Activated T-cell treated with anti-CD3 and anti-CD28 coated beads for 48 hours (primary cell): Measurements from ENCODE around the gene RPL27.
"Not testable (repeated sequence)": the region's sequence is repeated elsewhere in the genome, so short reads cannot be mapped to it uniquely, and the experiment has no call there.

Experiments
- DNase-seq: peaks from one replicate; pipeline ENCODE4 v3.0.0-alpha.2; 2020; ENCODE audit warnings: low read depth

Gene RPL27

DNA sequence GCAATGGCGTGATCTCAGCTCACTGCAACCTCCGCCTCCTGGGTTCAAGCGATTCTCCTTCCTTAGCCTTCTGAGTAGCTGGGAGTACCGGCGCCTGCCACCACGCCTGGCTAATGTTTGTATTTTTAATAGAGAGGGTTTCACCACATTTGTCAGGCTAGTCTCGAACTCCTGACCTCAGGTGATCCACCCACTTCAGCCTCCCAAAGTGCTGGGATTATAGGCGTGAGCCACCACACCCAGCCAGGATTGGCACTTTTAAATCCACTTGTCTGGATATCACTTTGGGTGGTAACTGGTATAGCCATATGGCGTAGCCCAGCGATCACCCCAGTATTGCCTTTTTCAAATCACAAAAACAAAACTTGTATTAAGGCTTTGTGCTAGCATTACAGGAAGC is 4.3 kb upstream of the RPL27 start:
- not testable (repeated sequence) for DNase-seq

DNA sequence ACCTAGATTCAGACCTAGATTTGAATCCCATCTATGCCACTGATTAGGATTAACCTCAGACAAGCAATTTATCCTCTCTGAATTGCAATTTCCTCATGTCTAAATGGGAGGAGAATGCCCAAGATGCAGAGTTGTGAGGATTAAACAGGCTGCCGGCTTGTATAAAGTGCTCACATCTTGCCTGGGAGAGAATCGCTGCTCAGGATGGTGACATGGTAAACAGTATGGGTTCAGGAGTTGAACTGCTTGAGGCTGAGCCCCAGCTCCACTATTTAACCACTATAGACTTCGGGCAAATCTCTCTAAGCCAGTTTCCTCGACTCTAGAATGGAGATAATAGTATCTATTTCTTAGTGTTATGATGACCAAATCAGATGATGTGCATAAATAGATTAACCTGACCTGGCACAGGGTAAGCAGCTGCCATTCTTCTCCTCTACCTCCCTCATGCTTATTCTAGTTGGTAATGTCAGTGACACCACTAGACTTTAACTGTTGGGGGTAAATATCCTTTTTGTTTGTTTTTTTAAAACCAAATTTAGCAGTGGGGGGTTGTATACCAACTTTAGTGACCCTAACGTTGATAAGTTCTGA is 732 bp upstream of the RPL27 start:
- no peak for DNase-seq

DNA sequence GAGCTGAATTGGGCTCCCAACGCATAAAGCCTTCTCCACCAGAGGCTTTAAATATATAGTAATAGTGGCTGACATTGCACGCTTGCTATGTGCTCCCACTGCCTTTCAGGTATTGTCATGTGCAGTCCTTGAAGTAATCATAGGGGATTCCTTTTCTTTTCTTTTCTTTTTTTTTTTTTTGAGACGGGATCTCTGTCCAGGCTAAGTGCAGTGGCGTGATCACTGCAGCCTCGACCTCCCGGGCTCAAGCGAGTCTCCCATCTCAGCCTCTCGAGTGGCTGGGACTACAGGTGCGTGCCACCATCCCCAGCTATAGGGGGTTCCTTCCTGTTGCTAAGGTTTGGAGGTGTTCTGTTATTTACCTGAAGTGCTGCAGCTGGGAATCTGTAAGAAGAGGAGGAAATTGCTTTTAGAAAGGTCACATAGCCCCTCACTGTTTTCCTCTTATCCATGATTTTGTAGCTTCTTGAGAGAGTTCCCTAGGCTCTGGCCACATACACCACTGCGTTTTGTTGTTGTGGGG is 845 bp downstream of the RPL27 start:
- no peak for DNase-seq

DNA sequence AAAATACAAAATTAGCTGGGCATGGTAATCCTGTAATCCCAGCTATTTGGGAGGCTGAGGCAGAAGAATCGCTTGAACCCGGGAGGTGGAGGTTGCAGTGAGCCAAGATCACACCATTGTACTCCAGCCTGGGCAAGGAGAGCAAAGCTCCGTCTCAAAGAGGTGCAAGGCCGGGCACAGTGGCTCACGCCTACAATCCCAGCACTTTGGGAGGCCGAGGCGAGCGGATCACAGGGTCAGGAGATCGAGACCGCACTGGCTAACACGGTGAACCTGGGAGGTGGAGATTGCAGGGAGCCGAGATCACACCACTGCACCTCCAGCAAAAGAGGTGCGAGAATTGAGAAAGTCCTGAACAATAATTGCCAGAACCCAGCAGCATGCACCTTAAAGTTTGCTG is 2.7 kb downstream of the RPL27 start:
- not testable (repeated sequence) for DNase-seq

DNA sequence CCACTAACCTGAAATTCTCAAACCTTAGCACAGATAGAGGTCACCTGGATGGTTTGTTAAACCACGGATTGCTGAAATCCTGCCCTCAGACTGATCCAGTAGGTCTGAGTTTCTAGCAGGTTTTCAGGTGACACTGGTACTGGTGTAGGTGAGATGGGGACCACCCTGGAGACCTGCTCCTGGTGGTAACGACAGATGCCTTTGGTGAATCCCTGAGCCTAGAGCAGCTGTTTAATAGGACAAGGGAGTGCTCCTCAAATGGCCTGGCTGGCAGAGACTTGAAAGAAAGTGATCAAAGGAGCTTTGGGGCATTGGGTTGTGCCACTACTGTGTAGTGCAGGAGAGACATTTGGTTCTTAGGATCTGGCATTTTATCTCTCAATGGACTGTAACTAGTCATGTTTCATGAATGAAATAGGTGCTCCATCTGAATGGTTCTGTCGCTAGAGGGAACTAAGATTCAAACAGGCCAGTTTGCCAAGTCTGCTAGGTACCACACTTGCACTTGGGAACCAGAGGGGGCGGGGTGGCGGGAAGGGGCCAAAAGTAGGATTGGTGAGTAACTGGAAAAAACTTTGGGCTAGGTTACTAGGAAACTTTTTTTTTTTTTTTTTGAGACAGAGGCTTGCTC is 5.4 kb downstream of the RPL27 start:
- DNase-seq, result no peak

DNA sequence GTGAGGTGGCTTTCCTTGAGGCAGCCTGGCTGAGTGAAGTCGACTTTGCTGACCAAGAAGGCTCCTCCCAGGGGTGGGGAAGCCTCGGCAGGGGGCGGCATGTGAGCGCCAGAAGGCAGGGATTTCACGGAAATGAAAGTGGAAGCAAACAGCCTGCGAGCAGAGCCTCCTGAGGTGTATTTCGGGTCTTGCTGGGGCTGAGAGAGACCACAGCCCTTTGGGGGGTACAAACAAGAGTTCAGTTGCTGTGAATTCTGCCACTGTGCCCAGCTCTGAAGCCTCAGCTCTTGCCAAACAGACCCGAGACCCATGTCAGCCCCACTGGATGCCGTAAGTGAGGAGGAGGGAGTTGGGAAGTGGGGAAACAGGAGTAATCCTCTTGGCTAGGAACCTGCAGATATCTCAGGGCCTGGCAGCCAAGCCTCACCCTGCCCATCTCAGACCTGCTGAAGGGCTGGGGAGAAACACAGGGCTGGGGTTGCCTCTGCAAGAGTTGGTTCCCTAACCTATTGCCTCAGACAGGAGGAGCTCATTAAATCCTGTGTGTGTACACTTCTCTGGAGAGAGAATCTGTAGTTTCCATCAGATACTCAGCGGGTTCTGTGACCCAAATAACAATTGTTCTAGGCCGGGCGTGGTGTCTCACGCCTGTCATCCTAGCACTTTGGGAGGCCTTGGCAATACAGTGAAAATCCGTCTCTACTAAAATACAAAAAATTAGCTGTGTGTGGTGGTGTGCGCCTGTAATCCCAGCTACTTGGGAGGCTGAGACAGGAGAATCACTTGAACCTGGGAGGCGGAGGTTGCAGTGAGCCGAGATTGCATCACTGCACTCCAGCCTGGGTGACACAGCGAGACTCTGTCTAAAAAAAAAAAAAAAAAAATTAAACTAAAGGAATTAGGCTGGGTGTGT is 8.7 kb downstream of the RPL27 start, which contains the start of gene IFI35:
TSS of gene IFI35 (plus strand) at position 146 of the 913 bp plus-strand sequence. CDS start at position 310, 164 bp downstream.
- peak; percentile 80 for DNase-seq

DNA sequence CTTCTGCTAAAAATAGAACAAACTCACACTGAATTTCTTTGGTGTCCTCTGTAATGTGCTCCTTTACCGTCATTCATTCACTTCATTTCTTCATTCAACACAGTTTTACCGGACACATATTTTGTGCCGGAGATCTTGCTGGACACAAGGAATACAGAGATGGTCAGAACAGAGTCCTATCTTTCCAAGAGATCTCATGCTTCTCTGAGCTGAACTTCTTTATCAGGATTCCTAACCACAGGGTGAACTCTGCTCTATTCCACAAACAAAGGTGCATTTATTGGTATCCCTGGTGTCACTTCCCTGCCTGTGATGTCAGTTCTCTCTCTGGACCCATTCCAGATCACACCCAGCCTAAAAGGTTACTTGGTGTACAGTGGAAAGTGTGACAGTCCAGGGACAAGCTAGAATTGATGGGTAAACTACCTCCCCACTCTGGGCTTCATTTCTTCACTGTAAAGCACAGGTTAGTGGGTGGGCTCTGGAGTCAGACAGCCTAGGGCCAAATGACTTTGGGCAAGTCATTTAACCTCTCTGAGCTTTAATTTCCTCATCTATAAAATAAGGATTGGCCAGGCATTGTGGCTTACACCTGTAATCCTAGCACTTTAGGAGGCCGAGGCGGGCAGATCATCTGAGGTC is 12.6 kb downstream of the RPL27 start:
- DNase-seq, result no peak

DNA sequence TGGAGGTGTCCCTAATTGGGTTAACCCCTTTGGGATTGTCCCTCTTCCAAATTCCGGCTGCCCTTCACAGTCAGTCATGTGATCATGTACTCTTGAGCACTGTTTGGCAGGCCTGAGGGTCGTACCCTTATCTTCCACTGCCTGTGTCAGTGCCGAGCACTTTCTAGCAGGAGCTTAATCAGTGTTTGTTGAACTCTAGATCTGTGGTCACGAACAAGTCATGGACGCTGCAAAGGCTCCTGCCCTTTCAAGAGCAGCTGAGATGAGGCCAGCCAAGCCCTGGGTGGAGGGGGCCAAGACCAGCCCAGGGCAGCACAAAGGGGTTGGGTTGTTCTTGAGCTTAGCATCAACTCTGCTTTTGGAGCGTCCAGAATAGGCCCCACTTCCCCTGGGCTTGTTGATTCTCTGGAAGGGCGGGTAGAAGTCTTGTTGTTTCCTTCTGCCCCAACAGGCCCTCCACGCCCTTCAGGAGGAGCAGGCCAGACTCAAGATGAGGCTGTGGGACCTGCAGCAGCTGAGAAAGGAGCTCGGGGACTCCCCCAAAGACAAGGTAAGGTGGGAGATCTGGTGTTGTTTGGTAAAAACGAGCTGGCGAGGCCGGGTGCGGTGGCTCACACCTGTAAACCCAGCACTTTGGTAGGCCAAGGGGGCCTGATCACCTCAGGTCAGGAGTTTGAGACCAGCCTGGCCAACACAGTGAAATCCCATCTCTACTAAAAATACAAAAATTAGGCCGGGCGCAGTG is 13.7 kb downstream of the RPL27 start:
- no peak for DNase-seq

DNA sequence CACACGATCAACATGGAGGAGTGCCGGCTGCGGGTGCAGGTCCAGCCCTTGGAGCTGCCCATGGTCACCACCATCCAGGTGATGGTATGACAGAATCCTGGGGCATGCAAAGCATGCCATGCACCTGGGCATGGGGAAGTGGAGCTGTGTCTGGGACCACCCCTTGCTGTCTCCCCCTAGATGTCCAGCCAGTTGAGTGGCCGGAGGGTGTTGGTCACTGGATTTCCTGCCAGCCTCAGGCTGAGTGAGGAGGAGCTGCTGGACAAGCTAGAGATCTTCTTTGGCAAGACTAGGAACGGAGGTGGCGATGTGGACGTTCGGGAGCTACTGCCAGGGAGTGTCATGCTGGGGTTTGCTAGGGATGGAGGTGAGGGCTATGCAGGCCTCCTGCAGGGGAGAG is 15.1 kb downstream of the RPL27 start:
- no peak for DNase-seq

DNA sequence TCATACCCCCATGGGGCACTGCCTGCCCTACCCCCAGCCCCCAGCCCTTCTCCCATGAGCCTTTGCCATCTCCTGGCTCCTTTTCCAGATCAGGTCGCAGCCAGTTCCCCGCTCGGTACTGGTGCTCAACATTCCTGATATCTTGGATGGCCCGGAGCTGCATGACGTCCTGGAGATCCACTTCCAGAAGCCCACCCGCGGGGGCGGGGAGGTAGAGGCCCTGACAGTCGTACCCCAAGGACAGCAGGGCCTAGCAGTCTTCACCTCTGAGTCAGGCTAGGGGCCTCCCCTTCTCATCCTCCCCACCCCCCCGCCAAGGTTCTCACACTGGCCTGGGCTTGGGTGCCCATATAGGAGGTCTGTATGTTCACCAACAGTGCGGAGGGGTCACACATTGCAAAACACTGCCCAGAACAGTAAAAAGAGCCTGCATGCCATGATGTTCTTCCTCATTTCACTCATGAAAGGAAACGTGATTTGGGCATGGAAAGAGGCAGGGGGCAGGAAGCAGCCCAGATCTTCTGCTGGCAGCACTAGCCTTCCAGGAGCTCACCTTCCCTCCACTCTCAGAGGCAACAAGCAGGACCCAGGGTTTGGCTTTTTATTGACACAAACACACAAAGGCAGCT is 15.9 kb downstream of the RPL27 start:
- DNase-seq, result no peak

DNA sequence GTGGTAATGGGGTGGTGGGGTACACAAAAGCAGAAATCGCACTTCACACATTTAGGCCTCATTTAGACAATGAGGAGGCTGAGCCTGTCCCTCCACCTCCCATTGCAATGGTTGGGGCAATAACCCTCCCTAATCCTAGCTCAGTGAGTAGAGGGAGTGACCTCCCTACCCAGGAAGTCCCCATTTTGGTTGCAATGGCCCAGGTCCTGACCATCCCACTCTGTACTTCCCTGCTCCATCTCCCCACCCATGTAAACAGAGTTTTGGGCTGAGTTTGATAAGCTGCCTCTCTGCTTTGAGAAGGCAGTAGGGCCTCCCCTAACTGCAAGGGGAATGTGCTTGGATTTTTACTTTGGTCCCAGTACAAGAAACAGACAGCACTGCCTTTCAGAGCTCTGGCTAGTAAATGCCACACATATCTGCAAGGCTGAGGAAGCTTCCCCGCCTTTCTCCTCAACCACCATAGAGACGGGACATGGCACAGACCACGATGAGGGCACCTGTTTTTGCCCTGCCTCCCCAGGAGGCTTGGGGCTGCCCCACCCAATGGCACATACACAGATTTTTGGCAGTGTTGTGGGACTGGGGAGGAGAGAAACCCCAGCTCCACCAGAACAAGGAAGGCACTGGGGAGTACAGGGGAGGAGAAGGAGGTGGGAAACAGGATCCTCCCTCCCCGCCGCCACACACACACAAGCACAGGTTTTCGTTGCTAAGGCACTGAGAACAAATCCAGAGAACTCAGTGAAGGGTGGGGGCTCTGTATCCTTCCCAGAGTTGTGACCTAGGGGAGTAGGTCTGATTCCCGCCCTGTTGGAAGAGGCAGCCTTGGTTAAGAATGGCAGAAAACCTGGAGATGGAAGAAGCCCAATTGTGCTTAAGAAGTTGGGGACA is 16.7 kb downstream of the RPL27 start:
- DNase-seq, result no peak

DNA sequence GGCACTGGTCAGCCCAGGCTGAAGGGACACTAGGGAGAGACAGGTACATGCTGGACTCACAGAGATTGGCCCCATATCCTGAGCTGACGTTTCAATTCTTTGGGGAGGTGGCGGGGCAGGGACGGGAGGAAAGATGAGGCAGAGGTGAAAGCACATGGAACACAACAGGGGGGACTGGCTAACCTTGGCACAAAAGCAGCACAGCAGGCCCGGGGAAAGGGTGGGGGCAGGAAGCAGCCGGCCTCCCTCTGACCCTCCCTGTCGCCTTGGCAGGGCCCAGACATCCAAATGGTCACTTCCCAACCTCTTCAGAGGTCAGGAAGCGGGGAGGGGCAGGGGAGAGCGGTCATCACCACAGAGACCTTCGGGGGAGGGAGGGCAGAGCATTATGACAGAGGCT is 17.4 kb downstream of the RPL27 start:
- DNase-seq, result no peak

DNA sequence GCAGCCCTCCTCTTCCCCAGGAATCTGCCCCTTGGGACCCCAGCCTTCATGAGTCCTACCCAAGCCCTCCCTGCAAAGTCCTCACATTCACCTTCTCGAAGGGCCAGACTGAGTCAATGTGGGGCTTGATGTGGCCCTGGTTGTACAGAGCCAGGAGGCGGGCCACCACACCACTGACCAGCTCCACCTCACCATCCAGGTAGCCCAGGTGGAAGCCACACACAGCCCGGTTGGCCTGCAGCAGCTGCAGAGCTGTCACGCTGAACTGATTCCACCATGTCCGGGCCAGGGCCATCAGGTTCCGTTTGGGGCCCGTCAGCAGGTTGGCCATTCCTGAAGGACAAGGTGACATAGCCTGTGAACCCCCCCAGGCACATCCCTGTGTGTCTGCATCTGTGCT is 18.0 kb downstream of the RPL27 start:
- DNase-seq, result no peak

DNA sequence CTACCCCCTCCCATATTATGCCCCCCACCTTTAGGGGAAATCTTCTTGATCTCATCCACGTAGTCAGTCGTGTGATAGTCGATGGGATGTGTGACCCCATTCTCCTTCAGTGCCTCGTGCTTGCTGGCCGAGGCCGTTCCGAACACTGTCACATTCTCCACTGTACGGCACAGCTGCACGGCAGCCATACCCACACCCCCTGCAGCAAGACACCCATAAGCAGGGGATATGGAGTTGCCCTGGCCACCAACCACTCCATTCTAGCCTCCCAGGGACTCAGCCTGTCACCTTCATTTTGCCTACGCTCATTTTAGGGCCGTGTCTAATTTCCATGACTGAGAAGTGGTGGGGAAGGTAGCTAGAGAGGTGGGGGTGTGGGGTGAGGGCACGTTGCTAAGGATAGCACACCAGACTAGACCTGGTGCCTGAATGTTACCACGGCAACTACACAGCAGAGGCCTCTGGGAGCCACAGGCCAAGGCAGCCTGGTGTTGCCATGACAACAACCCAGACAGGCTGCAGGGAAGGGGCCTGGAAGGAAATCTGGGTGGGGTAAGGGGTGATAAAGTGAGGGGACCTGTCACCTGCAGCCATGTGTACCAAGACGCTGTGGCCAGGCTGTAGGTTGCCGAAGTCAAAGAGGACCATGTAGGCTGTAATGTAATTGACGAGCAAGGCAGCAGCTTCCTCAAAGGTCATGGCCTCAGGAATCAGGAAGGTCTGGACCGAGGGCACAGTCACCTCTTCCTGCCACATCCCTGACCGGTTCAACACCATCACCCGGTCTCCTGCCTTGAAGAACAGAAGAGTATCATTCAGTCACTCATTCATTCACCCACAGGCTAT is 20.0 kb downstream of the RPL27 start:
- DNase-seq, result no peak

DNA sequence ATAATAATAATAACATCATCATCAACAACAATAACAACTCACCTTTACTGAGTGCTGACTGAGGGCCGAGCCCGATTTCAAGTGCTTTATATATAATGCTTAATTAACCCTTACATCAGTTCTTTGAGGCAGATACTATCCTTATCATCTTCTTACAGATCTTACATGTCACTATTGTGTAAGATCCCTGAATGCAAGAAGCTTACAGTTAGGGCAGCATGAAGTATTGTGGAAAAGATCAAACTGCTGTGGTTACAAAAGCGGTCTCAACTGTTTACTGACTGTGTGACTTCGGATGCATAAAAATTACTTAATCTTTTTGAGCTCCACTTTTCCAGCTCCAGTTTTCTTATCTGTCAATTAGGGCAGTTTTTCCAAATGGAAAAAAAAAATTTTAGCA is 20.7 kb downstream of the RPL27 start:
- DNase-seq, result no peak

DNA sequence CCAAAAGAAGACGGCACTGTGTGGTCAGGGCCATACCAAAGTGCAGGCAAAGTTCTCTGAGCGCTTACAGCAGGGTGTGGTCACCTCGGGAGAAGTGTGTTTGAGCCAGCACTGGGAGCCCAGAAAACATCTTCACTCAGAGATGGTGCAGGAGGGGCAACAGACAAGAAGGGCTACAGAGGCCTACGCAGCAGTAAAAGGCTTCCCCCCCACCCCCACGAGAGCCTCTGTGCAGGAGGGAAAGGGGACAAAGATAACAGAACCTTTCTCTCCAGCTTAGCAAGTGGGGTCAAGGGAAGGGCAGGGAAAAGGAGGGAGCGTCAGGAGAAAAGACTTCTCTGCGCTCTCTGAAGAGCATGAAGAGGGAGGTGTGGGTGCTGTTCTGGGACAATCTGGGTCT is 21.2 kb downstream of the RPL27 start:
- no peak for DNase-seq

DNA sequence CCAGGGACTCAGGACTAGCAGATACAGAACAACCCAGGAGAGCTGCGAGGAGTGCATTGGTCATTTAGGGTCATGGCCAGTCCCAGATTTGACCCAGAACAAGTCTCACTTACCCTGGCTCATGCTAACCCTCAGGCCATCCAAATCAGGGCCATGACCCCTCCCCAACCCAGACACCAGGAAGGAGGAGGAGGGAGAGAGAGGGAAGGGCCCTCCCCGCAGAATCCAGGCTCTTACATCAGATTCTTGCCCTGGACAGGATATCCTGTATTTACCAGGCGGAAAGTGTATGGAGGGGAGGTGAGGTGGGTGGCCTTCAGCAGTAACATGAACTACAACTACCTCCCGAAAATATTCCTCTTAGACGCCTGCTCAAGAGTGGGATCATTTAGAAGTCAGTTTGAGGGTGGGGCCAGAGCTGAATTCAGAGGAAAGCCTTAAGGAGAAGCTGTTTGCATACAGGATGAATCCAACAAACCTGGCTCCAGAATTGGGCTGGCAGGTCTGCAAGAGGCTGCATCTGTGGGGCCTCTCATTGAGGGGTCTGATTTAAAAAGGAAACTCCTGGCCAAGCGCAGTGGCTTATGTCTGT is 21.9 kb downstream of the RPL27 start:
- no peak for DNase-seq
